Keratinocyte (primary cell): ENCODE measurements around the gene TBXAS1. TPM values are rescaled to one million over a fixed set of nuclear protein-coding genes. Genes with fewer than 3 reads are reported as not detected.

Experiments
- DNase-seq: peaks from one replicate; pipeline ENCODE4 v3.0.0-alpha.2; 2011; ENCODE audit warnings: low read depth, missing footprints, low spot score
- FAIRE-seq: peaks from 2 replicates; lab custom pipeline; 2011; peaks lifted over from hg19 to GRCh38; lab: Jason Lieb, UNC
- H2AFZ ChIP-seq: 2 replicates; pipeline ENCODE4 v1.6.0; 2012; ENCODE audit warnings: low read length, control low read depth, inconsistent platforms; ENCODE audit not compliant: control insufficient read depth
- H3K27ac ChIP-seq: 2 replicates; pipeline ENCODE4 v1.5.1; 2011; ENCODE audit warnings: low read length; ENCODE audit not compliant: control insufficient read depth, insufficient read depth
- H3K27me3 ChIP-seq: 3 replicates; pipeline ENCODE4 v1.6.0; 2011; ENCODE audit warnings: low read length; ENCODE audit not compliant: control insufficient read depth, insufficient read depth; ENCODE audit errors: extremely low read depth
- H3K36me3 ChIP-seq, 2 experiments: 2 replicates in 1 of 2; 3 replicates in 1 of 2; pipeline ENCODE4 v1.5.1; 2011; ENCODE audit warnings: low read length in 2 of 2, mild to moderate bottlenecking in 1 of 2; ENCODE audit not compliant: control insufficient read depth in 2 of 2, insufficient read depth in 2 of 2; ENCODE audit errors: extremely low read depth in 1 of 2
- H3K4me1 ChIP-seq: 3 replicates; pipeline ENCODE4 v1.5.1; 2011; ENCODE audit warnings: low read length; ENCODE audit not compliant: control insufficient read depth, insufficient read depth; ENCODE audit errors: extremely low read depth
- H3K4me2 ChIP-seq: 3 replicates; pipeline ENCODE4 v1.6.0; 2011; ENCODE audit warnings: low read depth, low read length; ENCODE audit not compliant: control insufficient read depth, insufficient read depth; ENCODE audit errors: extremely low read depth
- H3K4me3 ChIP-seq, 3 experiments: fragments of 200-600 bp in 1 of 3; sonication (generic) in 1 of 3; 2 replicates in 2 of 3; 3 replicates in 1 of 3; pipeline ENCODE4 v1.5.1; 2011 to 2016; ENCODE audit warnings: low read length in 3 of 3, mild to moderate bottlenecking in 3 of 3, control low read depth in 2 of 3, inconsistent platforms in 1 of 3, low read depth in 1 of 3, mixed read lengths in 1 of 3, mixed run types in 1 of 3, moderate library complexity in 1 of 3; ENCODE audit not compliant: control insufficient read depth in 2 of 3, insufficient read depth in 2 of 3; ENCODE audit errors: extremely low read depth in 1 of 3
- H3K79me2 ChIP-seq: 2 replicates; pipeline ENCODE4 v1.6.0; 2012; ENCODE audit warnings: low read length; ENCODE audit not compliant: control insufficient read depth, insufficient read depth
- H3K9ac ChIP-seq: 3 replicates; pipeline ENCODE4 v1.6.0; 2011; ENCODE audit warnings: low read length; ENCODE audit not compliant: control insufficient read depth, insufficient read depth; ENCODE audit errors: extremely low read depth
- H3K9me1 ChIP-seq: 3 replicates; pipeline ENCODE4 v1.6.0; 2011; ENCODE audit warnings: low read length; ENCODE audit not compliant: control insufficient read depth, insufficient read depth; ENCODE audit errors: extremely low read depth
- H3K9me3 ChIP-seq: 2 replicates; pipeline ENCODE4 v1.5.1; 2012; ENCODE audit warnings: low read depth, low read length; ENCODE audit not compliant: control insufficient read depth
- H4K20me1 ChIP-seq: 3 replicates; pipeline ENCODE4 v1.6.0; 2011; ENCODE audit warnings: low read length; ENCODE audit not compliant: control insufficient read depth, insufficient read depth; ENCODE audit errors: extremely low read depth
- EZH2 ChIP-seq: IDR thresholded peaks from one replicate; pipeline ENCODE4 v1.6.1; 2012; ENCODE audit warnings: inconsistent platforms, mild to moderate bottlenecking, low read length, moderate library complexity
- dilution Hi-C: fragments of 300-500 bp; cut with MboI; formaldehyde crosslinking; loops from one replicate; pipeline ENCODE4 v1.7.0; 2020; ENCODE audit warnings: low sequenced_read_pairs; ENCODE audit not compliant: extremely low pct_ligation_motif_present
- polyA plus RNA-seq, 5 experiments: library from polyadenylated mRNA; depleted of rRNA in 3 of 5; stranded (reverse) in 3 of 5; stranded (forward) in 1 of 5; unstranded in 1 of 5; fragments of >200 nt; gene quantifications; 1 replicate in 1 of 5; 2 replicates in 3 of 5; 3 replicates in 1 of 5; pipeline versions ENCODE4 v1.2.1 to v1.2.3, GENCODE V29; 2011 to 2012; ENCODE audit warnings: missing spikeins in 2 of 5, low read depth in 1 of 5, low replicate concordance in 1 of 5
- TF ChIP-seq, protein P1 (sequence below), 3 experiments: IDR thresholded peaks in 1 of 3; conservative IDR thresholded peaks in 1 of 3; optimal IDR thresholded peaks in 1 of 3; 2 replicates in 2 of 3; 3 replicates in 1 of 3; pipeline versions ENCODE3 to v1.5.1; 2011; ENCODE audit warnings: low read length in 3 of 3, mild to moderate bottlenecking in 3 of 3, moderate library complexity in 2 of 3, control low read depth in 1 of 3, inconsistent platforms in 1 of 3; ENCODE audit not compliant: insufficient read depth in 2 of 3; ENCODE audit errors: extremely low read depth in 1 of 3

The TBXAS1 gene
- polyA plus RNA-seq, 1 donor (not counting 4 experiments of a cell fraction or from before 2014, with no cell fraction given) = 2.9 TPM

DNA sequence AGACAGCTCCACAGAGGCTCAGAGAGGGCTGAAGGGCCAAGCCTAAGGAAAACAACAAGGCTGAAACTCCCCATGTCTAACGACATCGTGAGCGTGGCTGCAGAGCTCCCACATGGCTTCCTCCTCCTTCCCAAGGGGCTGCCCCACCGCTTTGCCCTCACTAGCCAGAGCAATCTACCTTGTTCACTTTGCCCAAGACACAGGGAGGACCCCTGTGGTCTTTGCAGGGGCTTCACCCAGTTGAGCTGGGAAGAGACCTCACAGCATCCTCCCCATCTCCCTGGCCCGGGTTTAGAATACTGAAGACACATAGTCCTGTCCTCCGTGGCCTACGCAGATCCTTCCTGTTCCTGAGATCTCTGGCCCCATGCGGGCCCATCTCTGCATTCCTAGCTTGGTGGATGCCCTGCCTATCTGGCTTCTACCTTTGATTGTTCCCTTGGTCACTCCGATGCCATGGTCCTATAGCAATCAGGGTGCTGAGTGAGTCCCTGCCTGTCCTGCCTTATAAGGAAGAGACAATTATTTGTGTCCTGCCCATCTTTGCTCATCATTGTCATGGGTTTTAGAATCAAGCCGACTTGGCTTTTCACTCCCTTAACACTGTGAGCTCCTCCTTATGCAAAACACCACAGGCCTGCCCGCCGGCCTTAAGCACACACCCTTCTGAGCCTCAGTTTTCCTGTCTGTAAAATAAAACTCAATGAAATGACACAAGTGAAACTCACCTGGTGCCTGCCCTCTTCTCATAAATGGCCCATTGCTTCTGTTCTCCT is 160.5 kb downstream of the TBXAS1 start:
- Histone ChIP-seq H3K9ac (no peak overlapping the region), H3K27ac (no peak overlapping the region), H3K27me3 (no peaks in the 10 kb centered on the region), H3K4me2 (no peak overlapping the region), H3K79me2 (no peaks in the 10 kb centered on the region), H3K4me3 (no peak overlapping the region), H4K20me1 (no peaks in the 10 kb centered on the region), H3K9me3 (no peaks in the 10 kb centered on the region), H3K4me1 (no peaks in the 10 kb centered on the region), H3K9me1 (no peaks in the 10 kb centered on the region), H3K36me3 (no peaks in the 10 kb centered on the region), H2AFZ (no peak overlapping the region)
- no peak for TF ChIP-seq EZH2
- TF ChIP-seq, protein P1, sequence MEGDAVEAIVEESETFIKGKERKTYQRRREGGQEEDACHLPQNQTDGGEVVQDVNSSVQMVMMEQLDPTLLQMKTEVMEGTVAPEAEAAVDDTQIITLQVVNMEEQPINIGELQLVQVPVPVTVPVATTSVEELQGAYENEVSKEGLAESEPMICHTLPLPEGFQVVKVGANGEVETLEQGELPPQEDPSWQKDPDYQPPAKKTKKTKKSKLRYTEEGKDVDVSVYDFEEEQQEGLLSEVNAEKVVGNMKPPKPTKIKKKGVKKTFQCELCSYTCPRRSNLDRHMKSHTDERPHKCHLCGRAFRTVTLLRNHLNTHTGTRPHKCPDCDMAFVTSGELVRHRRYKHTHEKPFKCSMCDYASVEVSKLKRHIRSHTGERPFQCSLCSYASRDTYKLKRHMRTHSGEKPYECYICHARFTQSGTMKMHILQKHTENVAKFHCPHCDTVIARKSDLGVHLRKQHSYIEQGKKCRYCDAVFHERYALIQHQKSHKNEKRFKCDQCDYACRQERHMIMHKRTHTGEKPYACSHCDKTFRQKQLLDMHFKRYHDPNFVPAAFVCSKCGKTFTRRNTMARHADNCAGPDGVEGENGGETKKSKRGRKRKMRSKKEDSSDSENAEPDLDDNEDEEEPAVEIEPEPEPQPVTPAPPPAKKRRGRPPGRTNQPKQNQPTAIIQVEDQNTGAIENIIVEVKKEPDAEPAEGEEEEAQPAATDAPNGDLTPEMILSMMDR (optimal IDR thresholded peaks at IDR 0.05 in 1 of 3, IDR thresholded peaks at IDR 0.05 in 1 of 3, conservative IDR thresholded peaks at IDR 0.05 in 1 of 3; ENCODE audit: extremely low read depth in 1 of 3, insufficient read depth in 2 of 3, low read length in 3 of 3) = no peak
- no peak for DNase-seq
- no peak for FAIRE-seq
- dilution Hi-C loops = no loop called here

DNA sequence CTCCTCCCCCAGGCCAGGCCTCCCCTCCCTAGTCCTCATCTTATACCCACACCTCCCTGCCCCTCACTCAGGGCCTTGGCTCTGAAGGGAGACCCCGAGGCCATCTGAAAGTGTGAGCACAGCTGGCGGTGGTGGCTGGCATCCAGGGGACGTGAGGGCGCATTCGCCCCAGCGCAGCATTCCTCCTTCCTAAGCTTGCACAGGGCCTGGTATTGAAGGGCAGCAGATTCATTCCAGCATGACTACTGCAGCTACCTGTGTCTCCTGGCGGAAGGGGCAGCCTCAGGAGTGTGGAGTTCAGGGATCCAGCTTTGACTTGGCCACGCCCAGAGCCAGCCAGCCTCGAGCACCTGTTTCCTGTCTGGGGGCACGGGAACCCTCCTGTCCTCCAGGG is 161.1 kb downstream of the TBXAS1 start:
- Histone ChIP-seq H3K27ac (no peak overlapping the region), H3K9me1 (no peaks in the 10 kb centered on the region), H3K27me3 (no peaks in the 10 kb centered on the region), H3K9me3 (no peaks in the 10 kb centered on the region), H3K9ac (no peak overlapping the region), H2AFZ (no peak overlapping the region), H4K20me1 (no peaks in the 10 kb centered on the region), H3K4me1 (no peaks in the 10 kb centered on the region), H3K79me2 (no peaks in the 10 kb centered on the region), H3K4me3 (no peak overlapping the region), H3K36me3 (no peaks in the 10 kb centered on the region), H3K4me2 (no peak overlapping the region)
- dilution Hi-C loops = no loop called here
- no peak for TF ChIP-seq EZH2
- TF ChIP-seq, protein P1 (optimal IDR thresholded peaks at IDR 0.05 in 1 of 3, IDR thresholded peaks at IDR 0.05 in 1 of 3, conservative IDR thresholded peaks at IDR 0.05 in 1 of 3; ENCODE audit: extremely low read depth in 1 of 3, insufficient read depth in 2 of 3, low read length in 3 of 3) = no peak
- DNase-seq = no peak
- FAIRE-seq = no peak
